NCI-H1436 treated with DMSO at 0.1 percent for 48 hours (cell line): ENCODE measurements around the gene MADCAM1.

ENCODE experiments used
- DNase-seq: peaks from one replicate; lab custom pipeline; 2025; lab: John Stamatoyannopoulos, UW

The MADCAM1 gene

DNA sequence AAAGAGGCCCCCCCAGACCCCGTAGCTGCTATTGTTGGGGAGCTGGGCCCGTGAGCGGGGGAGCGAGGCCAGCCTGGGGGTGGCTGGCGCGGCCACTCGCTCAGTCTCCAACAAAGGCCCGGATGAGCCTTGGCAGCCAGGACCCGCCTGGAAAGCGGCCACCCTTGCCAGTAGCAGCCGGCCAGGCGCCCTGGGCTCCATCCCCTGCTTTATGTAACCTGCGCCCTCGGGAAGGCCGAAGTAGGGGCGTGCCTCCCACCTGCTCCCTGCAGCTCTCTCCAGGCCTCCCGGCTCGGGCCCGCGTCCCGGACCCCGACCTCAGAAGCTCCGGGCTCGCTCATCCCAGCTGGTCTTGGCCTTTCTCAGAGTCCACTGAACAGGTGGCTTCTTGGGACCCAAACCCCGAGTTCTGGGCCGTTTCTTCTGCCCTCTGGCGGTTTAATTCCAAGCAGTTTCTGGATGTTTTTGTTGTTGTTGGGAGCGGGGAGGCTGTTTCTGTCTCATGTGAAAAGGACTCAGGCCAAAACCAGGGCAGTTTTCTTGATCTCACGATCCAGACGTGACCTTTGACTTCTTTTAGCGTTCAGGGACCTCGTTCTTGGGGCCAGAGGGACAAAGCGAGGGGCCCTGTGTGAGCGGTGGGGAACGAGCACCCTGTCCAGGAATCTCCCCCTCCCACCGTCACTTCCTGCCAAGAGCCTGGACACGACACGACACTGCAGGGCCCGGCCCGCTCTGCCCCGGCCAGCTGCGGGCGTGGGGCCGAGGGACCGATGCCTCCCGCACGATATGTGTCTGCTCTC, 36.5 kb downstream of the MADCAM1 start:
- no peak for DNase-seq

GRCh38 chr19:533364-534058, 37.2 kb downstream of the MADCAM1 start:
- no peak for DNase-seq

DNA sequence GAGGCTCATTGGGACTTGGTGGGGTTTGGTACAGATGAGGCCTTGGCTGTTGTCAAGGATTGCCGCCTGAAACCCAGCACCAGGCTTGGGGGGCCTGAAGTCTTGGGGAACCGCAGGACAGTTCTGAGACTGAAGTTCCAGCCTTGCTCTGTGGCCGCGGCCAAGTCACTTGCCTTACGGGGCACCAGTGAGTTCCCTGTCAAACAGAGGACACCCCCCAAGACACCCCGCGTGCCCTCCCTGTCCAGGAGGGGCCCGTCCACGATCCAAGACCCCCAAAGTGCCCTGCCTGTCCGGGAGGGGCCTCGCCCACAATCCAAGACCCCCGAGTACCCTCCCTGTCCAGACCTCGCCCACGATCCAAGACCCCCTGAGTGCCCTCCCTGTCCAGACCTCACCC, 37.8 kb downstream of the MADCAM1 start:
- no peak for DNase-seq

GRCh38 chr19:535017-535835, 38.9 kb downstream of the MADCAM1 start:
- DNase-seq, result no peak

DNA sequence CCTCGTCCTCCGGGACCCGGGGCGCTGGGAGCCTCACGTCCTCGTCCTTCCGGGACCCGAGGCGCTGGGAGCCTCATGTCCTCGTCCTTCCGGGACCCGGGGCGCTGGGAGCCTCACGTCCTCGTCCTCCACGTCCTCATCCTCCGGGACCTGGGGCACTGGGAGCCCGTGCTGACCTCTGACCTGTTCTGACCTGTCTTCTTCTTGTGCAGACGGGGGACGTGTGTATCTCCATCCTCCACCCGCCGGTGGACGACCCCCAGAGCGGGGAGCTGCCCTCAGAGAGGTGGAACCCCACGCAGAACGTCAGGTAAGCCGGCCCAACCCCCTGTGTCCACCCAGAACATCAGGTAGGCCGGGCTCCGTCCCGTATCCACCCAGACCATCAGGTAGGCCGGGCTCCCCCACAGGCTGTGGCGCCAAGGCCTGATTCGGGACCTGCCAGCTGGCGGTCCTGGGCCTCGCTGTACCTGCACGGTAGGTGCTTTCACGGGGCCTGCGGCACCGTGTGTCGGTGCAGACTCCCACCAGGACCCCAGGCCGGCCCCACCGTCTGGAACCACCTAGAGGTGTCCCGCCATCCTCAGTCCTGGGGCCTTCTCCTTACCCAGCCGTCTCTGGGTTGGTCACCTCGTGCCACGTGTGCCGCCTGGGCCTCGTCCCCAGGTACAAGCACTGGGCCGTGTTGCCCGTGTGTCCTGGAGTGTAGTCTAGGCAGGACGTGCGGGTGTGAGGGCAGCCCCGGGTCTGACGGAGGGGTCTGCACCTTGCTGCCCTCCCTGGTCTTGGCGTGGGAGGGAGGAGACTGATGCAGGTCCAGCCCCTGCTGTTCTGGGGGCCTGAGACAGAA, 40.0 kb downstream of the MADCAM1 start:
- DNase-seq, result no peak

DNA sequence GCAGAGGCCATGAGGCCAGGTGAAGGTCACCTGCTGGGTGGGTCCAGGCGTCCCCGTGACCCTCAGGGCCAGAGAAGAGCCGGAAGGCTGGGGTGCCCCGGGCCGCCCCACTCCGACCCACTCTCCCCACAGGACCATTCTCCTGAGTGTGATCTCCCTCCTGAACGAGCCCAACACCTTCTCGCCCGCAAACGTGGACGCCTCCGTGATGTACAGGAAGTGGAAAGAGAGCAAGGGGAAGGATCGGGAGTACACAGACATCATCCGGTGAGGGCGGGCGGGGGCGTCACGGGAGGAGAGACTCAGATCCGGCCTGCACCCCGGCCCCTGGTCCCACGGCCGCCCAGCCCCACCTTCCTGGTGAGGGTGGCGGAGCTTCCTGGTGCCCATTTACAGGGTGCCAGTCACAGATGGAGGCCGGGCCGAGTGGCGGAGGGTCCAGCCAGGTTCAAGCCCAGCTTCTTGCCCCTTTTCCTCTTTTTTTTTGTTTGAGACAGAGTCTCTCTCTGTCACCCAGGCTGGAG, 40.7 kb downstream of the MADCAM1 start:
- no peak for DNase-seq

DNA sequence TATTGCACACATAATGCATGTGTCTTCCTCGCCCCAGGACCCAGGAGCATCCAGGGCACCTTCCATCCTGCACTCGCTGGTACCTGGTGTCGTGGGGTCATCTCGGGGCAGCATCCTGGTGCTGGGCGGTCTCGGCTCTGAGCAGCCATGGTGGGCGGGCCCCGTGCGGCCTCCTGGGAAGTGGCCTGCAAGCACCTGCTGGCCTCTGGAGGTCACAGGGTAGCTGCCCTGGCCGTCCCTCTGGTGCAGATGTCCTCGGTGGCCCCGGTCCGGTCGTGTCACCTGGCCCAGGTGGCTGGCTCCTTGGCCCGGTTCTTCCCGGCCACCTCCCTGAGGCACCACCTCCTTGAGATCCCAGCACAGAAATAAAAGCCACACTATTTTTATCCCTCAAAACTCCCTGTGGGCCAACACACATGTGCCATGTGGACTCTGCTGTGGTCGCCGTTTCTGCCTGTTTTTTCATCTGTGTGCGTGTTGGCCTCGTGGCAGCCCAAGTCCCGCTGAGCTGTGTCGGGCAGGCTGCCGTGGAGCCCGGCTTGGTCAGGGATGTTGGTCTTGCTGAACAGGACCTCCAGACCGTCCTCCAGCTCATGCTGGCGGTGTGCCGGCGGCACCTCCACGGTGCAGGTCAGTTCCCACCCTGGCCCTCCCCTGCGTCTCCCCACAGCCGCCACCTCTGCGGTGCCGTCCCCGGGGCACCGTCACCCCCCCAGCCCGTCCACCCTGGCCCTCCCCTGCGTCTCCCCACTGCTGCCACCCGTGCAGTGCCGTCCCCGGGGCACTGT, 42.5 kb downstream of the MADCAM1 start:
- no peak for DNase-seq

DNA sequence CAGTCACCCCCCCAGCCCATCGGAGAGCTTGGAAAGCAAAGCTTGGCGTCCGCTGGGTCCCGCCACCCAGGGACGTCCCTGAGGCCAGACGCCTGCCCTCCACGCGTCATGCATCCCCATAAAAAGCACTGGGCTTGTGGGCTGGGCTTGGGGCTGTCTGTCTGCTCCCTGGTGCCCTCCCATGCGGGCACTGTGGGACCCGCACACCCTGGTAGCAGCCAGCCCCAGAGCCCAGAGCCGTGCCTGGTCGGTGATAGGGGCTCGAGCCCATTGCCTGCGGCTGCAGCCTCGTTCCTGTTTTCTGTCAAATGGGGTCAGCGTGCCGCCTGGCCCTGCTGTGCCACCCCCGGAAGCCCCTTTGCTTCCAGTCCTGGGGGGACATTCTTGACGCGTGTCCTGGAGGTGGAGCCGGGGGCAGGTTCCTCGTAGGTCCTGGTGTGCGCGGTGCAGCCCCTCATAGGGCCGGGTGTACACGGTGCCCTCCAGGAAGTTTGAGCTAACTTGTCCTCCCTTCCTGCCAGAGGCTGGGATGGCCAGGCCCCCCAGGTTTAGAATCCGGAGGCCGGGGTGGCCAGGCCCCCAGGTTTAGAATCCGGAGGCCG, 43.2 kb downstream of the MADCAM1 start:
- DNase-seq, result no peak

DNA sequence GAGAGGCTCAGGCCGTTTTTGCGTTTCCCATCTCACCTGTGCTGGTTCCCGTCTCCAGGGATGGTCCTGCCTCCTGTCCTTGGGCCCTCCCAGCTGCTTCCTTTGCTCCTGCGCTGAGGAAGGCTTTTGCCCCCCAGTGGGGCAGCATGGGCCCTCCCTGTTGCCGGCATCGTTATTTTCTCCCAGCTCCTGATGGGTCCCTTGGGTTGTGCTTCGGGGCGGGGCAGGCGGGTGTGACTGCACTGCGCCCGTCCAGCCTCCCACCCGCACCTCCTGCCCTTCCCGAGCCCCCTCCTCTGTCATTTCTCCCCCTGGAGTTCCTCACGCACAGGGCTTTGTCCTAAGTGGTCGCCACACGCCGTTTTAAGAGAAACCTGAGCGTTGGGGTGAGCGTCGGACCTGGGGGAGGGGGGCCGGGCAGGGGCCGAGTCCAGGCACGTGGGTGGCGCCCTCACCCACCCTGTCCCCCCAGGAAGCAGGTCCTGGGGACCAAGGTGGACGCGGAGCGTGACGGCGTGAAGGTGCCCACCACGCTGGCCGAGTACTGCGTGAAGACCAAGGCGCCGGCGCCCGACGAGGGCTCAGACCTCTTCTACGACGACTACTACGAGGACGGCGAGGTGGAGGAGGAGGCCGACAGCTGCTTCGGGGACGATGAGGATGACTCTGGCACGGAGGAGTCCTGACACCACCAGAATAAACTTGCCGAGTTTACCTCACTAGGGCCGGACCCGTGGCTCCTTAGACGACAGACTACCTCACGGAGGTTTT, 44.8 kb downstream of the MADCAM1 start:
- no peak for DNase-seq

DNA sequence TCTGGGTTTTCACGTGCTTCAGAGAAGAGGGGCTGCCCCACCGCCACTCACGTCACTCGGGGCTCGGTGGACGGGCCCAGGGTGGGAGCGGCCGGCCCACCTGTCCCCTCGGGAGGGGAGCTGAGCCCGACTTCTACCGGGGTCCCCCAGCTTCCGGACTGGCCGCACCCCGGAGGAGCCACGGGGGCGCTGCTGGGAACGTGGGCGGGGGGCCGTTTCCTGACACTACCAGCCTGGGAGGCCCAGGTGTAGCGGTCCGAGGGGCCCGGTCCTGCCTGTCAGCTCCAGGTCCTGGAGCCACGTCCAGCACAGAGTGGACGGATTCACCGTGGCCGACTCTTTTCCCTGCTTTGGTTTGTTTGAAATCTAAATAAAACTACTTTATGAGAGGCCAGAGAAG, 45.4 kb downstream of the MADCAM1 start:
- DNase-seq, result no peak

- DNase-seq, result no peak
These were observed 46.0 kb downstream of the MADCAM1 start for GRCh38 chr19:542173-542866.

DNA sequence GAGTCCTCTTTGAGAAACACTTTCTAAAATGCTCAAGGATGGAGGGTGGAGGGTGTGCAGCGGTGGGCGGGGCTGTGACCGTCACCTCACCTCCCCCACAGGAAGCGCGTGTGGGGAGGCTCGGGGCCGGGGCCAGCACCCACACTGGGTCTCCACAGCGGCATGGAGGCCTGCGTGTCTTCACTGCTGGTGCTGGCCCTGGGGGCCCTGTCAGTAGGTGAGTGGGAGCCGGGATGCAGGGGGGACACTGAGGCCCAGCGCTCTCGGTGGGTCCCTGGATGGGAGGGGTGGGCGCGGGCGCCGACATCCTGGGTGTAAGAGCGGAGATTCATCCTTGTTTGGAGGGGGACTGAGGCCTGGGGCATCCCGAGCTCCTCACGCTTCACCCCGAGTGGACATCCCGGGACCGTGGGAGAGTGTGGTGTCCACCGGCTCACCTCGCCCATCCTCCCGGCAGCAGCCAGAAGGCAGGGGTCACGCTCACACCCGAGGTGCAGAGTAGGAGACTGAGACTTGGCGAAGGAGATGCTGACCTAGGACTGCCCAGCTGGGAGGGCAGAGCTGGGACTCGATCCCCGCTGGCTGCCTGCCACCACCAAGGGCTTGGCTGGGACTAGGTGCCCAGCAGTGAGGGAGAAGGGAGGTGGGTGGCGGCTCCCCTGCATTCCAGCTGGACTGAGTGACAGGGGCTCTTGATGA, 47.8 kb downstream of the MADCAM1 start, which contains the start of gene GZMM:
Gene GZMM, plus strand, starts transcription at position 144 of the 699 bp plus-strand sequence. Its CDS starts 19 bp downstream, at position 163.
- DNase-seq, result no peak

- no peak for DNase-seq
These were observed 50.8 kb downstream of the MADCAM1 start for GRCh38 chr19:547117-547516.

DNA sequence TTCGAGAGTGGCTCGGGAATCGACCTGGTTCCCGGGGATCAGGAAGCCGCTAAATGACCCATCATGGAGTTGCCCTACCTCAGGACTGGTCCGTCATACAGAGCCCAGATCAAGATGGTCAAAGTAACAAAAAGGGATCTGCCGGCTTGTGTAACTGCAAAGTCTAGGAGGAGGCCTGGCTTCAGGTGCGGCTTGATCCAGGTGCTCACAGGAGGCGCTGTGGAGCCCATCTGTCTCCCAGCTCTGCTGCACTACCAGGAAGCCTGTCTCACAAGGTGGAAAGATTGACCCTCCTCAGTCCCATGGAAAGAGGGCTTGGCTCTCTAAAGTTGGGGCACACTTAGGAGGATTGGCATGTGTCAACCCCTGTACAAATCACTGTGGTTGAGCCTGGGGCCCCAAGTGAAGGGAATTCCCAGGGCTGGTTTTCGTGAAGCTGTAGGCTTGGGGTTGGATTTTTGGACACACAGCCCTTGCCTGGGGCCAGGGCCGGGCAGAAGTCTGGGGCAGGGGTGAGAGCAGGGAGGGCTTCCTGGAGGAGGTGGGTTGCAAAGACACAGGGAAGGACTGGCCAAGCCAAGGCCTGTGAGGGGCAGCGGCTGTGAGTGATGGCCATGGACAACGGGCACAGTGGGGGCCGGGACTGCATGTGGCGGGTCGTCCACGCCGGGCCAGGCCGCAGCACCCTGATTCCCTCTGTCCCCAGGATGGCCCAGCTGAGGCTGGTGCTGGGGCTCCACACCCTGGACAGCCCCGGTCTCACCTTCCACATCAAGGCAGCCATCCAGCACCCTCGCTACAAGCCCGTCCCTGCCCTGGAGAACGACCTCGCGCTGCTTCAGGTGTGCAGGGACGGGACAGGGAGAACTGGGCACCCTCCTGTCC, 51.8 kb downstream of the MADCAM1 start:
- DNase-seq, result no peak

GRCh38 chr19:548886-549830, 52.9 kb downstream of the MADCAM1 start:
- DNase-seq, result no peak

DNA sequence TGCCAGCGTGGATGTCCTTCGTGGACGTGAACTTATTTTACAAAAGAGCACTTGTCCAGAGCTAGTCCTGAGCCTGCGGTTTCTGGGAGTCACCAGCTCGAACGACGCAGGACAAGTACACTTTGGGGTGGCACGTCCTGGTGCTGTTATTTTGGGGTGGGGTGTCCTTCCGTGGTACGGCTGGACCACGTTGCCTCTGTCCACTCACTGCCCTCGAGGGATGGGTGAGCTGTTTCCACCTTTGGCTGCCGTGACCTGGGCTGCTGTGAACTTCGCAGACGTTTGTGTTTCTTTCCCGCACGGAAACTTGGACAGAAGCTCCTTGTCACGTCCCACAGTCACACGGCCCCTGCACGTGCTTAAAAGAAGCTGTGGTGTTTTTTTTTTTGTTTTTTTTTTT, 58.5 kb downstream of the MADCAM1 start:
- DNase-seq, result no peak
